Spleen (tissue), 11 donors: ENCODE measurements around the gene SNX8. TPM values are rescaled to one million over a fixed set of nuclear protein-coding genes. Genes with fewer than 3 reads are reported as not detected.

Experiments used
- DNase-seq: peaks from one replicate; pipeline ENCODE4 v3.0.0-alpha.2; 2020
- H3K27ac ChIP-seq, 8 donors: fragments of 200-600 bp; sonication (generic) in 7 of 8; 1 replicate in 4 of 8; 2 replicates in 4 of 8; pipeline versions ENCODE4 v1.5.0 to v1.8.0; 2016 to 2021; ENCODE audit warnings: inconsistent platforms in 4 of 8, mild to moderate bottlenecking in 4 of 8, moderate library complexity in 1 of 8
- H3K27me3 ChIP-seq, 7 donors: fragments of 200-600 bp; sonication (generic) in 6 of 7; replicated peaks in 1 of 7; 1 replicate in 4 of 7; 2 replicates in 3 of 7; pipeline versions ENCODE4 v1.5.0 to v1.8.0; 2016 to 2021; ENCODE audit warnings: inconsistent platforms in 3 of 7, mild to moderate bottlenecking in 1 of 7
- H3K36me3 ChIP-seq, 6 donors: fragments of 200-600 bp; sonication (generic) in 5 of 6; 1 replicate in 4 of 6; 2 replicates in 2 of 6; pipeline versions ENCODE4 v1.5.0 to v1.8.0; 2016 to 2021; ENCODE audit warnings: inconsistent platforms in 2 of 6
- H3K4me1 ChIP-seq, 6 donors: fragments of 200-600 bp; sonication (generic) in 5 of 6; 1 replicate in 3 of 6; 2 replicates in 3 of 6; pipeline versions ENCODE4 v1.5.0 to v1.8.0; 2016 to 2021; ENCODE audit warnings: inconsistent platforms in 3 of 6
- H3K4me3 ChIP-seq, 8 donors: fragments of 200-600 bp; sonication (generic) in 7 of 8; 1 replicate in 4 of 8; 2 replicates in 4 of 8; pipeline versions ENCODE4 v1.5.0 to v1.8.0; 2016 to 2021; ENCODE audit warnings: inconsistent platforms in 4 of 8, mild to moderate bottlenecking in 4 of 8, moderate library complexity in 2 of 8
- H3K9me3 ChIP-seq, 8 donors: fragments of 200-600 bp; sonication (generic) in 7 of 8; 1 replicate in 4 of 8; 2 replicates in 4 of 8; pipeline versions ENCODE4 v1.5.0 to v1.8.0; 2016 to 2021; ENCODE audit warnings: inconsistent platforms in 4 of 8
- CTCF ChIP-seq, 11 experiments: fragments of 200-600 bp in 7 of 11; fragments of 450-650 bp in 4 of 11; sonication (generic) in 4 of 11; IDR thresholded peaks in 8 of 11; conservative IDR thresholded peaks in 3 of 11; 1 replicate in 7 of 11; 2 replicates in 4 of 11; pipeline versions ENCODE4 v1.4.0 to v1.8.0; 2016 to 2021; ENCODE audit warnings: antibody characterized with exemption in 11 of 11, inconsistent platforms in 4 of 11, mild to moderate bottlenecking in 1 of 11
- POLR2A ChIP-seq, 3 donors: fragments of 450-650 bp; IDR thresholded peaks; one replicate each; pipeline ENCODE4 v1.5.1; 2017; ENCODE audit warnings: antibody characterized with exemption in 3 of 3, mild to moderate bottlenecking in 1 of 3
- POLR2AphosphoS5 ChIP-seq, 3 donors: sonication (generic); formaldehyde crosslinking; IDR thresholded peaks; one replicate each; pipeline ENCODE4 v1.5.1; 2017; ENCODE audit warnings: antibody characterized with exemption in 3 of 3
- WGBS, 5 donors: extraction: QIAGEN DNeasy Blood & Tissue Kit in 3 of 5; methylation state at CpG; one replicate each; pipeline versions ENCODE4 v1.1.5 to v1.1.7; 2013 to 2018; 5-methylcytosine and 5-hydroxymethylcytosine counted together
- intact Hi-C: fragments of 100-400 bp; cut with DNase I; formaldehyde crosslinking; loops from one replicate; pipeline ENCODE4 v1.15.0; 2023; ENCODE audit warnings: low total_unique reads
- polyA plus RNA-seq, 3 donors: library from polyadenylated mRNA; stranded (reverse); fragments of 200-250 nt; gene quantifications; one replicate each; pipeline ENCODE4 v1.2.1, GENCODE V29; 2013
- total RNA-seq, 7 donors: library from RNA; depleted of rRNA in 3 of 7; stranded (reverse); fragments of >200 nt in 3 of 7; fragmentation: NEBNext Ultra II Directional in 4 of 7; extraction: Animal tissue kit (Norgen Biotek cat#: 25700) in 4 of 7; gene quantifications; one replicate each; pipeline versions ENCODE4 v1.1.0 to v1.2.1, GENCODE V29; 2016 to 2021
- donor health status: healthy with polysubstance abuse.
- donor health status: DM: no; HTN: no; CAD: no; lungs with moderate emphysema.
- donor health status: DM: no; HTN: no; CAD: no.
- donor health status: Bipolar disorder and iron deficiency.
- donor health status: healthy.
- donor health status: DM: no; HTN: no; CAD: no.
- donor health status: DM: yes; HTN: yes; CAD: no.

The SNX8 gene
- total and polyA plus RNA-seq, 10 donors, result 48.8 to 196 (median 86.8) TPM

GRCh38 chr7:2281541-2281940, 32.7 kb downstream of the SNX8 start:
- intact Hi-C loops, result no loop called here
- Histone ChIP-seq H3K4me3 (no peak overlapping the region), H3K27me3 (no peaks in the 10 kb centered on the region), H3K36me3 (peaks cover 0 to 28% (median 11%) of the 10 kb centered on the region in 6 donors), H3K4me1 (peaks cover 0 to 69% (median 41%) of the 10 kb centered on the region in 6 donors), H3K27ac (peak overlapping the region in 7 of 8 donors; percentile 38 to 73 (median 63)), H3K9me3 (no peaks in the 10 kb centered on the region)
- peak in 2 of 3 donors; percentile 12 to 33 for TF ChIP-seq POLR2AphosphoS5 (IDR thresholded peaks at IDR 0.05)
- no peak for TF ChIP-seq CTCF (IDR thresholded peaks at IDR 0.05 in 8 of 11, conservative IDR thresholded peaks at IDR 0.05 in 3 of 11)
- 51 to 78% (median 60%) methylated on average over 9 of the region's 9 CpGs for WGBS, 5 donors
- no peak for DNase-seq

- Histone ChIP-seq H3K4me1 (peaks cover 0 to 62% (median 38%) of the 10 kb centered on the region in 6 donors), H3K9me3 (no peaks in the 10 kb centered on the region), H3K27ac (peak overlapping the region in 1 of 8 donors; percentile 35), H3K27me3 (no peaks in the 10 kb centered on the region), H3K4me3 (no peak overlapping the region), H3K36me3 (peaks cover 0 to 39% (median 14%) of the 10 kb centered on the region in 6 donors)
- 49 to 57% (median 54%) methylated on average over 2 of the region's 2 CpGs for WGBS, 5 donors
- intact Hi-C loops, result no loop called here
- DNase-seq, result no peak
- TF ChIP-seq CTCF (IDR thresholded peaks at IDR 0.05 in 8 of 11, conservative IDR thresholded peaks at IDR 0.05 in 3 of 11) (no peak), POLR2AphosphoS5 (IDR thresholded peaks at IDR 0.05) (no peak), POLR2A (IDR thresholded peaks at IDR 0.05) (no peak)
Observed at GRCh38 chr7:2280424-2280823, 33.8 kb downstream of the SNX8 start.

- Histone ChIP-seq H3K27ac (peak overlapping the region in 1 of 8 donors; percentile 35), H3K27me3 (no peaks in the 10 kb centered on the region), H3K9me3 (no peaks in the 10 kb centered on the region), H3K4me3 (no peak overlapping the region), H3K36me3 (peaks cover 0 to 44% (median 18%) of the 10 kb centered on the region in 6 donors), H3K4me1 (peaks cover 0 to 56% (median 37%) of the 10 kb centered on the region in 6 donors)
- TF ChIP-seq CTCF (IDR thresholded peaks at IDR 0.05 in 8 of 11, conservative IDR thresholded peaks at IDR 0.05 in 3 of 11) (no peak), POLR2AphosphoS5 (IDR thresholded peaks at IDR 0.05) (no peak), POLR2A (IDR thresholded peaks at IDR 0.05) (no peak)
- intact Hi-C loops, result no loop called here
- WGBS, 5 donors, result 47 to 59% (median 56%) methylated on average over 4 of the region's 4 CpGs
- DNase-seq, result no peak
Observed at GRCh38 chr7:2279896-2280295, 34.3 kb downstream of the SNX8 start.

- peak in 2 of 3 donors; percentile 14 to 27 for TF ChIP-seq POLR2AphosphoS5 (IDR thresholded peaks at IDR 0.05)
- no peak for TF ChIP-seq CTCF (IDR thresholded peaks at IDR 0.05 in 8 of 11, conservative IDR thresholded peaks at IDR 0.05 in 3 of 11)
- TF ChIP-seq POLR2A (IDR thresholded peaks at IDR 0.05), result no peak
- Histone ChIP-seq H3K4me3 (no peak overlapping the region), H3K36me3 (peaks cover 0 to 57% (median 36%) of the 10 kb centered on the region in 6 donors), H3K4me1 (peaks cover 0 to 38% (median 33%) of the 10 kb centered on the region in 6 donors), H3K9me3 (no peaks in the 10 kb centered on the region), H3K27ac (no peak overlapping the region), H3K27me3 (no peaks in the 10 kb centered on the region)
- intact Hi-C loops, result no loop called here
- 84 to 95% (median 91%) methylated on average over 11 of the region's 11 CpGs for WGBS, 5 donors
- DNase-seq, result no peak
Observed at GRCh38 chr7:2278026-2278425, 36.2 kb downstream of the SNX8 start.
